CD14-positive monocyte (primary cell): ENCODE results near the gene TAF1B. TPM values are rescaled to one million over a fixed set of nuclear protein-coding genes. Genes with fewer than 3 reads are reported as not detected.
A peak's percentile ranks its signal among the peaks of the same experiment; 100 is the strongest.

Experiments
- DNase-seq, 3 donors: peaks; one replicate each; pipeline ENCODE4 v3.0.0-alpha.2; 2011 to 2022
- H2AFZ ChIP-seq: 2 replicates; pipeline ENCODE4 v1.6.0; 2012; ENCODE audit warnings: mild to moderate bottlenecking, low read depth, low read length, inconsistent platforms; ENCODE audit not compliant: insufficient read depth, poor library complexity, severe bottlenecking
- H3K27ac ChIP-seq, 2 donors: 1 replicate in 1 of 2; 2 replicates in 1 of 2; pipeline ENCODE4 v1.5.1; 2012 to 2013; ENCODE audit warnings: low read length in 2 of 2, control low read depth in 1 of 2, inconsistent platforms in 1 of 2, low read depth in 1 of 2, mild to moderate bottlenecking in 1 of 2
- H3K27me3 ChIP-seq, 2 donors: one replicate each; pipeline versions ENCODE4 v1.6.0 to v1.6.1; 2011 to 2013; ENCODE audit warnings: low read length in 2 of 2; ENCODE audit not compliant: control insufficient read depth in 2 of 2, insufficient read depth in 2 of 2
- H3K36me3 ChIP-seq, 2 donors: replicated peaks in 1 of 2; 1 replicate in 1 of 2; 2 replicates in 1 of 2; pipeline versions ENCODE4 v1.5.1 to v1.6.1; 2012 to 2013; ENCODE audit warnings: low read length in 2 of 2, control low read depth in 1 of 2, inconsistent platforms in 1 of 2, mild to moderate bottlenecking in 1 of 2; ENCODE audit not compliant: insufficient read depth in 2 of 2, control insufficient read depth in 1 of 2
- H3K4me1 ChIP-seq, 2 donors: 1 replicate in 1 of 2; 2 replicates in 1 of 2; pipeline versions ENCODE4 v1.5.1 to v1.6.1; 2012 to 2013; ENCODE audit warnings: low read length in 2 of 2, control low read depth in 1 of 2, inconsistent platforms in 1 of 2, mild to moderate bottlenecking in 1 of 2, moderate library complexity in 1 of 2; ENCODE audit not compliant: insufficient read depth in 2 of 2, control insufficient read depth in 1 of 2
- H3K4me2 ChIP-seq: replicated peaks from 2 replicates; pipeline ENCODE3; 2012; ENCODE audit warnings: low read length, moderate library complexity, mild to moderate bottlenecking; ENCODE audit not compliant: poor library complexity, severe bottlenecking; ENCODE audit errors: extremely low read depth
- H3K4me3 ChIP-seq, 3 experiments: fragments of 200-600 bp in 1 of 3; sonication (generic) in 1 of 3; replicated peaks in 1 of 3; 1 replicate in 2 of 3; 2 replicates in 1 of 3; pipeline ENCODE4 v1.5.1; 2011 to 2013; ENCODE audit warnings: low read length in 3 of 3, mild to moderate bottlenecking in 3 of 3, control low read depth in 2 of 3, low read depth in 2 of 3, inconsistent platforms in 1 of 3, moderate library complexity in 1 of 3
- H3K79me2 ChIP-seq: 2 replicates; pipeline ENCODE4 v1.6.0; 2012; ENCODE audit warnings: mild to moderate bottlenecking, control low read depth, inconsistent platforms, low read length, moderate library complexity; ENCODE audit not compliant: insufficient read depth
- H3K9ac ChIP-seq: 2 replicates; pipeline ENCODE4 v1.6.0; 2017; ENCODE audit warnings: low read length, mild to moderate bottlenecking; ENCODE audit not compliant: insufficient read depth, poor library complexity, severe bottlenecking
- H3K9me3 ChIP-seq, 2 donors: replicated peaks in 1 of 2; 1 replicate in 1 of 2; 2 replicates in 1 of 2; pipeline versions ENCODE4 v1.5.1 to v1.6.1; 2012 to 2013; ENCODE audit warnings: low read length in 2 of 2, control low read depth in 1 of 2; ENCODE audit not compliant: control insufficient read depth in 1 of 2, insufficient read depth in 1 of 2
- H4K20me1 ChIP-seq: 2 replicates; pipeline ENCODE4 v1.6.0; 2012; ENCODE audit warnings: mild to moderate bottlenecking, low read length, control low read depth, moderate library complexity; ENCODE audit not compliant: insufficient read depth
- H3K27ac Mint-ChIP-seq, 7 donors: one replicate each; pipeline ENCODE4 v1.8.0; 2020; ENCODE audit warnings: mild to moderate bottlenecking in 7 of 7, mixed read lengths in 7 of 7, moderate library complexity in 6 of 7, inconsistent platforms in 2 of 7
- H3K27me3 Mint-ChIP-seq, 3 donors: one replicate each; pipeline ENCODE4 v1.8.0; 2021 to 2022; ENCODE audit warnings: low read depth in 3 of 3, mild to moderate bottlenecking in 3 of 3, mixed read lengths in 3 of 3, moderate library complexity in 3 of 3, inconsistent platforms in 1 of 3
- H3K36me3 Mint-ChIP-seq, 2 donors: one replicate each; pipeline ENCODE4 v1.8.0; 2020; ENCODE audit warnings: mixed read lengths in 2 of 2, inconsistent platforms in 1 of 2, mild to moderate bottlenecking in 1 of 2
- H3K4me1 Mint-ChIP-seq: one replicate; pipeline ENCODE4 v1.8.0; 2020; ENCODE audit warnings: mild to moderate bottlenecking, mixed read lengths
- H3K4me3 Mint-ChIP-seq, 2 donors: one replicate each; pipeline ENCODE4 v1.8.0; 2020; ENCODE audit warnings: mild to moderate bottlenecking in 2 of 2, mixed read lengths in 2 of 2, moderate library complexity in 1 of 2
- H3K9me3 Mint-ChIP-seq, 7 donors: one replicate each; pipeline ENCODE4 v1.8.0; 2020 to 2022; ENCODE audit warnings: mixed read lengths in 7 of 7, mild to moderate bottlenecking in 6 of 7, moderate library complexity in 6 of 7, inconsistent platforms in 2 of 7
- CTCF ChIP-seq: fragments of 200-600 bp; IDR thresholded peaks from one replicate; pipeline ENCODE4 v1.8.0; 2022; ENCODE audit warnings: antibody characterized with exemption, mild to moderate bottlenecking
- WGBS: methylation state at CpG from one replicate; pipeline ENCODE4 v1.1.5; 2013; ENCODE audit warnings: missing lambda C conversion rate; ENCODE audit not compliant: insufficient coverage; 5-methylcytosine and 5-hydroxymethylcytosine counted together
- intact Hi-C, 2 donors: fragments of 100-400 bp; cut with micrococcal nuclease; formaldehyde crosslinking; loops; one replicate each; pipeline versions ENCODE4 v1.15.0 to v1.15.1; 2023
- polyA plus RNA-seq, 3 donors: library from polyadenylated mRNA; depleted of rRNA in 1 of 3; unstranded in 2 of 3; stranded (reverse) in 1 of 3; fragments of 300-500 nt in 2 of 3; fragments of >200 nt in 1 of 3; fragmentation: Illumina TruSeq in 2 of 3; gene quantifications; 1 replicate in 2 of 3; 2 replicates in 1 of 3; pipeline ENCODE4 v1.2.3, GENCODE V29; 2012 to 2021

TAF1B gene
- polyA plus RNA-seq, 3 donors = 6.0 to 8.4 (median 7.2) TPM

DNA sequence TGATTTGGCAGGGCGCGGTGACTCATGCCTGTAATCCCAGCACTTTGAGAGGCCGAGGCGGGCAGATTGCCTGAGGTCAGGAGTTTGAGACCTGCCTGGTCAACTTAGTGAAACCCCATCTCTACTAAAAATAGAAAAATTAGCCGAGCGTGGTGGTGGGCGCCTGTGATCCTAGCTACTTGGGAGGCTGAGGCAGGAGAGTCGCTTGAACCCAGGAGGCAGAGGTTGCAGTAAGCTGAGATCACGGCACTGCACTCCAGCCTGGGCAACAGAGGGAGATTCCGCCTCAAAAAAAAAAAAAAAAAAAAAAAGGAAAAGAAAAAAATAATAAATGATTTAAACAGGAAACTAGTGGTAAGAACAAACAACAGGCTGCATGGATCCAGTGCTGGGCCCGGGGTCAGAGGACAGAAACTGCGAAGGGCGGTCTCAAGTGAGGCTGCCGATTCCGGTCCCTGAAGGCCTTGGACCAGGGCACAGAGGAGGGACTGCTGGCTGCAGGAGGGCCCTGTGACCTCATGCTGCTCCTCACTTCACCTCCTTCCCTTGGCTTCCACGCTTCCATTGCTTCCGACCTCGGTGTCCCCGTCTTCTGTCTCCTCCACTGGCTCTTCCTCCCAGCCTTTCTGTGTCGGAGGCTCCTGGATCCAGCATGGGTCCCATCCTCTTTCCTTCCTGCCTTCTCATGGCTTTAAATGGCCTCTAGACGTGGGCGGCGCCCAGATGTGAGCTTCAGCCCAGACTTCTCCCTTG lies 106.1 kb downstream of the TAF1B start:
- Histone ChIP-seq H3K79me2 (no peaks in the 10 kb centered on the region), H3K4me2 (no peak overlapping the region), H3K27ac (no peak overlapping the region), H3K9ac (no peak overlapping the region), H2AFZ (no peak overlapping the region), H3K4me1 (peaks cover 9 to 13% of the 10 kb centered on the region in 2 donors), H3K27me3 (peaks cover 29 to 59% of the 10 kb centered on the region in 2 donors), H3K9me3 (no peaks in the 10 kb centered on the region), H3K4me3 (no peak overlapping the region), H3K36me3 (no peaks in the 10 kb centered on the region), H4K20me1 (no peaks in the 10 kb centered on the region)
- no peak for TF ChIP-seq CTCF
- H3K4me3 Mint-ChIP-seq = peak overlapping the region in 1 of 2 donors; percentile 91
- peaks cover 9 to 15% of the 10 kb centered on the region in 2 donors for H3K36me3 Mint-ChIP-seq
- no peak for DNase-seq
- peaks cover 13% of the 10 kb centered on the region for H3K4me1 Mint-ChIP-seq
- peaks cover 50 to 75% (median 73%) of the 10 kb centered on the region in 3 donors for H3K27me3 Mint-ChIP-seq
- peaks cover 0 to 12% (median 3%) of the 10 kb centered on the region in 7 donors for H3K9me3 Mint-ChIP-seq
- H3K27ac Mint-ChIP-seq = no peak overlapping the region
- WGBS = 97% methylated on average over 15 of the region's 23 CpGs
- intact Hi-C loops = no loop called here

- no peak for DNase-seq
- Mint-ChIP-seq H3K27ac (no peak overlapping the region), H3K9me3 (peaks cover 0 to 12% (median 3%) of the 10 kb centered on the region in 7 donors), H3K4me1 (peaks cover 13% of the 10 kb centered on the region), H3K36me3 (peaks cover 9 to 15% of the 10 kb centered on the region in 2 donors), H3K27me3 (peaks cover 56 to 77% (median 75%) of the 10 kb centered on the region in 3 donors), H3K4me3 (peak overlapping the region; percentile 83 to 91)
- no peak for TF ChIP-seq CTCF
- Histone ChIP-seq H3K27ac (no peak overlapping the region), H3K4me1 (peaks cover 9 to 13% of the 10 kb centered on the region in 2 donors), H2AFZ (peak overlapping the region; percentile 88), H3K4me3 (no peak overlapping the region), H3K27me3 (peaks cover 35 to 63% of the 10 kb centered on the region in 2 donors), H3K4me2 (peak overlapping the region; percentile 87), H3K79me2 (no peaks in the 10 kb centered on the region), H3K9ac (no peak overlapping the region), H3K9me3 (no peaks in the 10 kb centered on the region), H3K36me3 (no peaks in the 10 kb centered on the region), H4K20me1 (no peaks in the 10 kb centered on the region)
- 92% methylated on average over 14 of the region's 14 CpGs for WGBS
- intact Hi-C loops = loop anchor here (10.0 kb wide), 1 partner anchor 495 kb away; the partner anchor contains the start of gene ODC1 (in 2 of the 2)
These were observed 106.8 kb downstream of the TAF1B start for GRCh38 chr2:9949992-9950520.
